A204.1 (cell line): ENCODE results near the gene NFKBIZ.
"Not testable (repeated sequence)": the region's sequence is repeated elsewhere in the genome, so short reads cannot be mapped to it uniquely, and the experiment has no call there.

Experiments
- FAIRE-seq: peaks from 2 replicates; lab custom pipeline; 2012; peaks lifted over from hg19 to GRCh38; lab: Jason Lieb, UNC

Gene NFKBIZ

DNA sequence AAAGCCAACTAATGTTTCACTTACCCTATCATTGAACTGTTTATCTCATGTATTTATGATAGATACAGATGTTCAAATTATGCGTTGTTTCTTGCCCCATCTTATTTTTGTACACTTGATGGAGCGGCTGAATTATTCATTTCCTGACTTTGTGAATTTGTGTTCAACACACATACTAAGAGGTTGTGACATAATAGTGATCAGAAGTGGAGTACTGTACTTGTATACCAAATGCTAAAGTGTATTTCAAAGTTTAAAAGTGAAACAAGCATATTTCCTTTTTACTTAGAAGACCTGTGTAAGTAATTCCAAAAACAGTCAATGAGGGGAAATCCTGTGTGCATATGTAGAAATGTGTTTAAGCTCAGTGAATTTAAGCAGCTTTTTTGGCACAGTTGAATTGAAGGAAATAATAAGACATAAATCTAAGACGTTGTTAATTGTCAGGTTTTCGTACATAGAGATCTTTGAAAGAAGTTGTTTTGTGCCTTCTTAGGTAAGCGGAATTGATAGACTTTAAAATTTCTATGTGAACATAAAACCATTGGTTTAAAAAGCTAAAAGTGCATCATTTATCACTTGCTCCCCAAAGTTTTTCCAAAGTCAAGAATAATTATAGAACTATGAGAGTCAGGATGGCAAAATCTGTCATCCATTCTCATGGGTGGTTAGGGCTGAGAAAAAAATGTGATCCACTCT, 1.9 kb downstream of the NFKBIZ start:
- FAIRE-seq = no peak

DNA sequence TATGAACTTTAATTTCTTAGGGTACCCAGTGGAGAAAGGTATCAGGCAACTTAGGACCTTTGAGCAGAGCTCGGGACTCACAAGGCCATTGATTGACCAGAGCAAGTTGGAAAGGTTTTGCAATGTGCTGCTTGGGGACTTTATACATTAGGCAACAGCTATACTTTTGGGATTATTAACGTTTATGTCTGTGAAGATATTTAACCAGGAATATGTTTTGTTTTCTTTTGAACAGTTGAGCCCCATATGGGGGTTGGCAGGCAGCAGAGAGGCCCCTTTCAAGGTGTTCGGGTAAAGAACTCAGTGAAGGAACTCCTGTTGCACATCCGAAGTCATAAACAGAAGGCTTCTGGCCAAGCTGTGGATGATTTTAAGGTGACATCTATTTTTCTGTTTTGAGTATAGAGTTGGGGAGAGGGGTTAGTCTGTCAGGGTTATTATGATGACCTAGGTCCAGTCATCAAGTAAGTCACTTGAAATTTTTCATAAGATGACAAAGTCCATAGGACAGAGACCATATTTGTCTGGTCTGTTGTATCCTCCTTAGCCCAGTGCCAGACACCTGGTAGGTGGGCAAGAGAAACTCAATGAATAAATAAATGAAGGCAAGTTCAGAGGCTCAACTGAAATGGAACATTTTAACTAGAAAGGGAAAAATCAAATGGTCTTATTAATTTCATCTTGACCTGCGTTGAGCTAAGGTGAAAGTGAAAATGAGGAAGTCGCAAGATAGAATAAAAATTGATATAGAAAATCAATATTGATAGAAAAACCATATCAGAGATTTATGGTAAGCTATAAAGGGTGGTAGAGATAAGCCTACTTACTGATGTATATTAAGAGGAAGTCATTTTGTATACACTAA, 2.8 kb downstream of the NFKBIZ start:
- FAIRE-seq = no peak

DNA sequence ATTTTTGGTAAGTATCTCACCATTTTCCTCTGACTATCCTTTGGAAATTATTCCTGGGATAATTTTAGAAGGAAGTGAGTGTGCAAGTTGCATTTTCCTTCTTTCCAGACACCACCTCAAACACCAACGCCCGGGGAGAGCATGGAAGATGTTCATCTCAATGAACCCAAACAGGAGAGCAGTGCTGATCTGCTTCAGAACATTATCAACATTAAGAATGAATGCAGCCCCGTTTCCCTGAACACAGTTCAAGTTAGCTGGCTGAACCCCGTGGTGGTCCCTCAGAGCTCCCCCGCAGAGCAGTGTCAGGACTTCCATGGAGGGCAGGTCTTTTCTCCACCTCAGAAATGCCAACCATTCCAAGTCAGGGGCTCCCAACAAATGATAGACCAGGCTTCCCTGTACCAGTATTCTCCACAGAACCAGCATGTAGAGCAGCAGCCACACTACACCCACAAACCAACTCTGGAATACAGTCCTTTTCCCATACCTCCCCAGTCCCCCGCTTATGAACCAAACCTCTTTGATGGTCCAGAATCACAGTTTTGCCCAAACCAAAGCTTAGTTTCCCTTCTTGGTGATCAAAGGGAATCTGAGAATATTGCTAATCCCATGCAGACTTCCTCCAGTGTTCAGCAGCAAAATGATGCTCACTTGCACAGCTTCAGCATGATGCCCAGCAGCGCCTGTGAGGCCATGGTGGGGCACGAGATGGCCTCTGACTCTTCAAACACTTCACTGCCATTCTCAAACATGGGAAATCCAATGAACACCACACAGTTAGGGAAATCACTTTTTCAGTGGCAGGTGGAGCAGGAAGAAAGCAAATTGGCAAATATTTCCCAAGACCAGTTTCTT, 3.9 kb downstream of the NFKBIZ start:
- no peak for FAIRE-seq

DNA sequence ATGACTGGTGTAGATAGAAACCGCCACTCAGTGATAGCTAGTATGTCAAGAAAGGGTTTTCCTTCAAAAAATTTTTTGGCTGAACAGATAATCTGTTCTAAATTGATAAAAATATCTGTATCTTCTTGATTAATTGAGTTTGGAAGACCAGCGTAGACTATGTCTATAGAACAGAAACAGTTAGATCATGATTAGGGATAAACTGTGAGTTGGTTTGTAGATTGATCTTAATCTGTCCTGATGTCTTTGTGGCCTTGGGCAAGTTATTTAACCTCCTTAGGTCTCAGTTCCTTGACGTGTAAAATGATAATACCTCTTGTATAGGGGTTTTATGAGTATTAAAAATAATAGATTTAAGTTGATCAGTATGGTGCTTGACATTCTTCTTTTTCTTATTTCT, 4.7 kb downstream of the NFKBIZ start:
- FAIRE-seq = no peak

DNA sequence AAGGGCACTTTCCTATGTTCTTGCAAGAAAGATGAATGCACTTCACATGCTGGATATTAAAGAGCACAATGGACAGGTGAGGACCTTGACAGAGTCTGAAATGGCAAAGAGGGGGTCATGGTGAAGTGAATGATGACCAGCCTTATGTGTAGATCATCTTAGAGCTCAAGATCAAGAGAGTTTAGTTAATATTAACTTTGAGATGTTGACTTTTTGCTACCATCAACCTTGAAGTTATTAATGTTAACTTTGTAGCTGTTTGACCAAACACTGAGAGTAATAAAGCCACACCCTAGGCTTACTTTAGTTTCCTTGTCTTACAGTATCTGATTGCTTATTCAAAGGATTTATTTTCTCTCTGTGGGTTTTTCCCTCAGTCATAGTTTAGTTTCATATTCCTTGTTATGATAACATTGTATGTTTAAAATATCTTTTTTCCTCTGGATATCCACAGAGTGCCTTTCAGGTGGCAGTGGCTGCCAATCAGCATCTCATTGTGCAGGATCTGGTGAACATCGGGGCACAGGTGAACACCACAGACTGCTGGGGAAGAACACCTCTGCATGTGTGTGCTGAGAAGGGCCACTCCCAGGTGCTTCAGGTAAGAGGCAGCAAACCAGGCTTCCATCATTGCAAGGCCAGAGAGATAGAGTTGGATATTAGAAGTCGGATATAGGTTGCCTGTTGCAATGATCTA, 5.4 kb downstream of the NFKBIZ start:
- no peak for FAIRE-seq

DNA sequence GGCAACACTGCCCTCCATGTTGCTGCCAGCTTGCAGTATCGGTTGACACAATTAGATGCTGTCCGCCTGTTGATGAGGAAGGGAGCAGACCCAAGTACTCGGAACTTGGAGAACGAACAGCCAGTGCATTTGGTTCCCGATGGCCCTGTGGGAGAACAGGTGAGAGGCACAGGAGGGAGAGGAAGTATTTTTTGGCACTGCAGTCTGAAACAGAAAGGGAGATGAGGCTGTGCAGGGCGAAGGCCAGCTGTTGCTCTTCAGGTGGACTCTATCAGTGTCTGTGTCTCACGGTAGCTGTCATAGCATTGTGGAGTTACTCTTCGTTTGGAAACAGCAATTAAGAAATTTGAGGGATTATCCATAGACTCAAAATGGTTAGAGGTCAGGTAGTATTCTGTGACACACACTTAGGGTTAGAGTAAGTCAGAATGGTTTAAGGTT, 8.0 kb downstream of the NFKBIZ start:
- no peak for FAIRE-seq

DNA sequence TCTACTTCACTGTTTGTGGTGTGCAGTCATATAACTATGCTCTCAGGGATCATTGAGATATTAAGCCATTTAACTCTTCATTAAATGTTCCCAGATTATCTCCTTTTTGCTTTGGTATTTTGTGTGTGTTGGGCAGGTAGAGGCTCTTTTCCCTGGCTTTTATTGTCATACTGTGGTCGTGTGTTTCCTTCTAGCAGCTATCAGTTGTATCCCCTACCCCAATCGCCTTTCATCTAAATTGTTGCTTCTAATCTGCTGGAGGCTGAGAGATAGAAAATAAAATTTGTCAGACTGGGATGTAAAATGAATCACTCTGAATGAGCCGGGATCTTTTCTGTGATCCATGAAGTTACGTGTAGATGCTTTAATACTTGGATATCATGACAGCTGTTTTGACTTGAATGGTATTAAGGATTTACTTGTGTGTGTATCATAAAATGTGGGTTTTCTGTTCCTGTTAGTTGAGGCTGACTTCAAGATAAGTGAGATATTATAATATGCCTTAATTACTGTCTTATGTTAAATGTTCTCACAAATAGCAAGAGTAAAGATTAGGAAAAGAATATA, 9.2 kb downstream of the NFKBIZ start:
- no peak for FAIRE-seq

DNA sequence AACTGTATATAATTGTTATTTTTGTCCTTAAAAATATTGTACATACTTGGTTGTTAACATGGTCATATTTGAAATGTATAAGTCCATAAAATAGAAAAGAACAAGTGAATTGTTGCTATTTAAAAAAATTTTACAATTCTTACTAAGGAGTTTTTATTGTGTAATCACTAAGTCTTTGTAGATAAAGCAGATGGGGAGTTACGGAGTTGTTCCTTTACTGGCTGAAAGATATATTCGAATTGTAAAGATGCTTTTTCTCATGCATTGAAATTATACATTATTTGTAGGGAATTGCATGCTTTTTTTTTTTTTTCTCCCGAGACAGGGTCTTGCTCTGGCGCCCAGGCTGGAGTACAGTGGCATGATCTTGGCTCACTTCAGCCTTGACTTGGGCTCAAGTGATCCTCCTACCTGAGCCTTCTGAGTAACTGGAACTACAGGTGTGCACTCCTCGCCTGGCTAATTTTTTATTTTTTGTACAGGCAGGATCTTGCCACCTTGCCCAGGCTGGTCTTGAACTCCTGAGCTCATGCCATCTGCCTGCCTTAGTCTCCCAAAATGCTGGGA, 10.7 kb downstream of the NFKBIZ start:
- FAIRE-seq = no peak

DNA sequence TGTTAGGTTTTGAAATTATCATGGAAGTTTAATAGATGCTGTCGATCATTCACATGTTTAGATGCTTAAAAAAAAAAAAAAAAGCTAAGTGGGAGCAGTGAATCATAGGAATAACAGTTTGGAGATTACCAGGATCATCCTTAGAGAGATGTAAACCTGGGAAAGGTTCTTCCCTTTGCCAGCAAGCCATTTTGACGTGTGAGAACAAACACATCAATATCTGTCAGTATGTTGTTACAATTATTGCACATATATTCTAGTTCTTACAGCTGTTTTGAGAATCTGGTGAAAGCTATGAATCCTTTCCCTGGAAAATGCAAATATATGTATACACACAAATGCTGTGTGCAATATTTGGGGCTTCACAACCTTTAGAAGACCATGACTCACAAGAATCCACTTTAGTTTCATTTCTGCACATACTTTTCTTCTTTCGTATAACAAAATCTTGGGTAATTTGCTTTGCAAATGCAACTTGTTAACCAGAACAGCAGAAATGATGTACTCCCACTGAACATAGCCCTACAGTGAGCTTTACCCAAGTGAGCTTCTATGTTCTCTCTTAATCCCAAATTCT, 12.0 kb downstream of the NFKBIZ start:
- no peak for FAIRE-seq

DNA sequence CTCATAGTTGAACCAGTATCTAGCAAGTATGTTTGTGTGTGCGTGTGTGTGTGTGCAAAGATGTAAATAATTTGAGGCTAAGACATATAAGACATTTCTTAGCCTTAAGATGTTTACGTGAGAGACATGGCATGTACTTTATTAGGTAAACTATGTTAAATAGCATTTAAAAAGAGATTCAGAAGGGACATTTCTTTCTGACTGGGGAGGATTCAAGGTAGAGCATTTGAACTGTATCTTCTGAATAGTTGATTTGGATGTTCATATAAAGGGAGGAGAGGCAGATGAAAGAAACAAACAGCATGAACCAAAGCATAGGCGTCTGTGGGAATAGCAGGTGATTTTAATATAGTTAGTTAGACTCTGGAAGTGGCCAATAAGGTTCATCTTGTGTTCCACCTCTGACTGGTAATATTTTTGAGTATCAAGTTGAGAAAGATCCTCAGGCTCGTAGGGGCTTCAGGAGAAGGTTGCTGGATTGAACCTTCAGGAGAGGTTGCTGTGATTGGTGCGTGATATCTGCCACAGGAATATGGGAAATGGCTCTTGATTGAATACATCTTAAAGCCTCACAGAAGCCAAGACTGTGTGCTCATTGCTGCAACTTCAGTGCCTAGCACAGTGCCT, 12.6 kb downstream of the NFKBIZ start:
- no peak for FAIRE-seq

DNA sequence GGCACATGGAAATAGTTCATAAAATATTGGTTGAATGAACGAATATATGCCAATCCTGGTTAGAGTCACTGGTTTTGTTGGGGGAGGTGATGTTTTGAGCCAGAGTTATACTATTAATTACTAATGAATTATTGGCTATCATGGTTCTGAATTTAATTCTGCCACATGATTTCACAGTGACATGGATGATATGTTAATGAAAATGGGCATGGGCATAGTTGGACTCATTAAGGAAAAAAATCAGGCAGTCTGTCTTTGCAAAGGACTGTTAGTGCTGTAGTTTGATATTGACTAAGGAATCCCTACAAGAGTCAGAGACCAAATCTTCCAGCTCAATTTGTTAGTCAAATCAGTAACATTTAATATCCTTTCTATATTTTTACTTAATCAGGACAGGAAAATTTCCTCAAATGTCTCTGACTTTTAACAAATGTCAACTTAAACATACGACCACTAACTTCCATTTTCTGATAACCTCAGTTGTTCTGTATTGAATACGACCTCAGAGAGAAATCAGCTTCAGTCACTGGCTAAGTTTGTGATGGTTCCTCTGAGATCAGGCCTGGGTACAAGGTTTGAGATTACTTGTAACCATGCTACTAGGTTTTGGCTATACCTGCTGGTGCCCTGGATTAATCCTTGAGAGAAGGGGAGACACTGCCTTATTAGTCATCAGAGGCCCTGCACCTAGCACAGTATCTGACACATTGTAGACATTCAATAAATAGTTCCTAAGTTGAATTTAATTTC, 13.3 kb downstream of the NFKBIZ start:
- no peak for FAIRE-seq

DNA sequence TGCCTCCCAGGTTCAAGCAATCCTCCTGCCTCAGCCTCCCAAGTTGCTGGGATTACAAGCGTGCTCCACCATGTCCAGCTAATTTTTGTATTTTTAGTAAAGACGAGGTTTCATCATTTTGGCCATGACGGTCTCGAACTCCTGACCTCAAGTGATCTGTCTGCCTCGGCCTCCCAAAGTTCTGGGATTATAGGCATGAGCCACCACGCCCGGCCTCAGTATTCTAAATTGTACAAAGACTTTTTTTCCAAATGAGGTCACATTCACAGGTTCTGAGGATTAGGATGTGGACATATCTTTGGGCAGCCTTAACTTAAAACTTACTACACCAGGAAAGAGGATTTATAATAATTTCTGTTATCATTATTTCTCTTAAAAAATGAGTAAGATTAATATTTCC, 15.6 kb downstream of the NFKBIZ start:
- FAIRE-seq = not testable (repeated sequence)

DNA sequence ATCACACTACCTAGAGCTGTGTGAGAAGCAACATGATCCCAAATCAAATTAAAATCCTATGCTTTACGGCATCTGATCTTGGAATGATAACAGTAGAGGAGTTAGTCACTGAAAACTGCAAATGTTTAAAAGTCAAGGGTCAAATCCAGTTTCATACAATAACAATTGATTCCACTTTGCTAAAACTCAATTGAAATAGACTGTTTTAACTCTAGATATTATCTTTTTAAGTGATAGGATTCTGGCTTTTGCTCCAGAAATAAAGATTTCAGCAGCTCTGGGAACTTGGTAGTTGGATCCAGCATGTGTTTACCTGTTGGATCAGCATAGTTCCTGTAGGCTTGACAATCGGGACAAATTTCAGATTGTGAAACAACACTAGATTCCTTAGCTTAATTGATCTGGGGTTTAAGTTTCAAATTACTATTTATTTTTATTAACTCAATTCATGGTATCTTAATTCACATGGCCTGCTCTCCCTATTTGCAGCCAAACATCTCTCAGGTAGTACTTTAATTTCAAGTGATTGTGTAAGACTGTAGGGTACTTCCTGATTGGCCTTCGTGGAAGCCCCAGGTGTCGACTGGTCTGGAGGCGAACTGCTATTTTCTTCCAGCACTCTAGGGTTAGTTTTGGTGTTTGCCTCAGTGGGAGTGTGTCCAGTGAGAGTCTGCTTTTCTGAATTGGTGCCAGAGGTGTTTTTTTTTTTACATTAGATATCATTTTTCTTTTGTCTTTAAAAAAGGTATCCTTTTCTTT, 16.6 kb downstream of the NFKBIZ start:
- no peak for FAIRE-seq

DNA sequence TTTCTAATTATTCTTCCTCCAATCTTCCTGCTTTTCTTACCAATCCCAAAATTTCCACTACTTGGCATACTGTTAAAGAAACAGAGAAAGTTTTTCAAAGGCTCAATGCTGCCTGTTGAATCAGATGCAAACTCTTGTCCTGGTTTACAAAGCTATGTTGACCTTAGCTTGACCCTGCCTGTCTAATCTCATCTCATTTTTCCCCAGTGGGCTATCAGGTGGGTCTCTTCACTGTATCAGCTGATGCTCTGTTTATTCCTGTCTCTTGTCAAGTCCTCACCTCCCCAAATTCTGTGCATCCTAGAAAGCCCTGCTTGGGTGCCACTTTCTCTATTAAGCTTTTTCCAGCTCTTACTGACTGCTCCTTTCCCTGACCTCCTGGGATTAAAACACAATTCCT, 18.2 kb downstream of the NFKBIZ start:
- no peak for FAIRE-seq

DNA sequence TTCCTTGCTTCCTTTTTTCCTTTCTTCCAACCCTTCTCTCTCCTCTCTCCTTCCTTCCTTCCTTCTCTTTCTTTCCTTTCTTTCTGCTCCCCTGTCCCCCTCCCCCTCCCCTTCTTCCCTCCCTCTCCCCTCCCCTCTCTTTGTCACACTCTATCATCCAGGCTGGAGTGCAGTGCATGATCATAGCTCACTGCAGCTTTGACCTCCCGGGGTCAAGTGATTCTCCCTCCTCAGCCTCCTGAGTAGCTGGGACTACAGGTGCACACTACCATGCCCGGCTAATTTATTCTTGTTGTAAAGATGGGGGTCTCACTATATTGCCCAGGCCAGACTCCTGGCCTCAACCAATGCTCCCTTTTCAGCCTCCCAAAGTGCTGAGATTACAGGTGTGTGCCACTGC, 18.7 kb downstream of the NFKBIZ start:
- FAIRE-seq = no peak

DNA sequence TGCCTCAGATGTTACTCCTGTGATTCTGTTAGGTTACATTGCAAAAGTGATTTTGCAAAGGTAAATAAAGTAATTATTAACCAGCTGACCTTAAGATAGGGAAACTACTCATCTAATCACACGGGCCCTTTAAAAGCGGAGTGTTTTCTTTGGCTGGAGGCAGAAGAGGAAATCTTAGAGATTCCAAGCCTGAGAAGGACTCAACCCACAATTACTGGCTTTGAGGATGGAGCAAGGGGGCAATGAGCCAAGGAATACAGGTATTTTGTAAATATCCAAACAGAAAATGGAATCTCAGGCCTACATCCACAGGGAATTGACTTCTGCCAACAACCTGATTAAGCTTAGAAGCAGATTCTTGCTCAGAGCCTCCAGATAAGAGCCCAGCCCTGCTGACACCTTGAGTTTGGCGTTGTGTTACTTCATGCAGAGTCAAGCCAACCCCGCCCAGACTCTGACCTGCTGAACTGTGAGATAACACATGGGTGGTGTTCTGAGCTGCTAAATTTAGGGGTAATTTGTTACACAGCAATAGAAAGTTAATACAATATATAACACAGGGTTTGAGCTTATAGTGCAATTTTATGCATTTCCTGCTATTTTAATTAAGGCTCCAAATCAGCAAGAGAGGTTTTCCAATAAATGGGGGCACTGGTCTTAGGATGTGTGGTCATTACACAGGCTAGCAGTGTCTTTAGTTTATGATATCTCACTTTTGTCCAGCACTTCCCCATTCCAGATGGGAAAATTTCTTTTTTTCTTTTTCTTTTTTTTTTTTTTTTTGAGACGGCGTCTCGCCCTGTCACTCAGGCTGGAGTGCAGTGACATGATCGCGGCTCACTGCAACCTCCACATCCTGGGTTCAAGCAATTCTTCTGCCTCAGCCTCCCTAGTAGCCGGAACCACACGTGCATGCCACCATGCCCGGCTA, 19.5 kb downstream of the NFKBIZ start:
- FAIRE-seq = no peak

DNA sequence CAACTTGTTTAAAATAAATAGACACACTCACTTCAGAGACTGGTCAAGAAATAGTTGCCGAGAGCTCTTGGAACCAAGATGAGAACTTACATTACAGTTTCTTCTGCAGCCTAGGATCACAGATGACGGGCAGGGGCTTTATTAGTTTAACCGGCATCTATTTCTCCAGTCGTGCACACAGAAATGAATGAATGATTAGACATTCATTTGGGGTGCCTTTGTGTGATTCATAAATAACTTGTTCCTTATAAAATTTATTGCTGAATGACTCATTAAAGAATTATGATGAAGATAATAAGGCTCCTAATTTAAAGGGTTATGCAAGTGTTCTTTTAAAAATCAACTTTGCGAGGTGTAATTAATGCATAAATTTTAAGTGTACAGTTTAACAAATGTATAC, 20.8 kb downstream of the NFKBIZ start:
- no peak for FAIRE-seq

DNA sequence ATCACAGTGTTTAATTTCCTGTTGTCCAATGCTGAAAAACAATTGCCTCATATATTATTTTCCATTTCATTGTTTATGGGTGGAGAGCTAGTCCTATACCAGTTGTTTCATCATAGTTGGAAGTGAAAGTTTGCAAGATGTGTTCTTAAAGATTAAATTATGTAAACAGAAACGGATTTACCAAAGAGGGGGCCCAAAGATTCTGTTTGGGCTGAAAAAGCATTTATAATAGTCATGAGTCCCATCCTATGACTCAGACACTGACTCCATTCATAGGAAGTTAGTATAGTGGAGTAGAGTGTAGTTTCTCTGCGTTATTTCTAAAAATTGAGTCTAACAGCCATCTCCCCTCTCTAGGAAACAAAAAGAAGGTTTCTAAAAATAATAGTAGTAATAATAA, 24.3 kb downstream of the NFKBIZ start:
- FAIRE-seq = no peak
